ENCODE results near the gene DGKZ.
A peak's percentile ranks its signal among the peaks of the same experiment; 100 is the strongest.

The DGKZ gene

GRCh38 chr11:46345881-46346484, 1.3 kb upstream of the DGKZ start:
- peak; percentile 36 for DNase-seq

- no peak for DNase-seq
These were observed 511 bp downstream of the DGKZ start for GRCh38 chr11:46347637-46348311.

- peak; percentile 30 for DNase-seq
These were observed 1.5 kb downstream of the DGKZ start for GRCh38 chr11:46348566-46349401.

GRCh38 chr11:46350695-46351094, 3.4 kb downstream of the DGKZ start:
- no peak for DNase-seq

GRCh38 chr11:46351148-46351547, 3.9 kb downstream of the DGKZ start:
- no peak for DNase-seq

- no peak for DNase-seq
These were observed 4.3 kb downstream of the DGKZ start for GRCh38 chr11:46351606-46352005.

- no peak for DNase-seq
These were observed 5.0 kb downstream of the DGKZ start for GRCh38 chr11:46352063-46352841.

- no peak for DNase-seq
These were observed 6.4 kb downstream of the DGKZ start for GRCh38 chr11:46353698-46354097.

- DNase-seq = no peak
These were observed 9.7 kb downstream of the DGKZ start for GRCh38 chr11:46356924-46357482.

- peak; percentile 51 for DNase-seq
These were observed 10.2 kb downstream of the DGKZ start for GRCh38 chr11:46357483-46357936.

- no peak for DNase-seq
These were observed 12.7 kb downstream of the DGKZ start for GRCh38 chr11:46359953-46360352.

- no peak for DNase-seq
These were observed 13.6 kb downstream of the DGKZ start for GRCh38 chr11:46360878-46361277.

- no peak for DNase-seq
These were observed 14.3 kb downstream of the DGKZ start for GRCh38 chr11:46361283-46362155.

GRCh38 chr11:46362156-46363030, 15.1 kb downstream of the DGKZ start:
- DNase-seq = no peak

- DNase-seq = no peak
These were observed 15.8 kb downstream of the DGKZ start for GRCh38 chr11:46363031-46363407.

- DNase-seq = no peak
These were observed 16.3 kb downstream of the DGKZ start for GRCh38 chr11:46363455-46364005.

GRCh38 chr11:46364056-46364455, 16.8 kb downstream of the DGKZ start:
- no peak for DNase-seq

- no peak for DNase-seq
These were observed 17.5 kb downstream of the DGKZ start for GRCh38 chr11:46364791-46365190.

GRCh38 chr11:46366260-46366659, 19.0 kb downstream of the DGKZ start:
- no peak for DNase-seq

GRCh38 chr11:46366661-46367161, 19.4 kb downstream of the DGKZ start:
- no peak for DNase-seq
